HepG2 (cell line): ENCODE results near the gene GPN2. TPM values are rescaled to one million over a fixed set of nuclear protein-coding genes. Genes with fewer than 3 reads are reported as not detected.

Source experiments
- ARHGAP35 ChIP-seq: sonication (generic); formaldehyde crosslinking; IDR thresholded peaks from 2 replicates; pipeline ENCODE4 v1.9.0; 2022; ENCODE audit warnings: mild to moderate bottlenecking, inconsistent platforms, moderate library complexity, missing genetic modification reagents, borderline replicate concordance
- HDAC2 ChIP-seq: sonication (generic); formaldehyde crosslinking; IDR thresholded peaks from 2 replicates; pipeline ENCODE4 v1.4.0; 2020; ENCODE audit warnings: missing genetic modification reagents
- HHEX ChIP-seq: IDR thresholded peaks from 2 replicates; pipeline ENCODE4 v1.6.1; 2016; ENCODE audit warnings: control low read depth
- JUND ChIP-seq: sonication (generic); formaldehyde crosslinking; IDR thresholded peaks from 2 replicates; pipeline ENCODE4 v1.8.0; 2022; ENCODE audit warnings: mild to moderate bottlenecking, missing genetic modification reagents
- KDM3A ChIP-seq: IDR thresholded peaks from 2 replicates; pipeline ENCODE4 v1.6.1; 2018; ENCODE audit warnings: low read depth, missing compliant biosample characterization
- LCORL ChIP-seq, 2 experiments: fragments of 450-650 bp in 1 of 2; sonication (generic) in 1 of 2; formaldehyde crosslinking in 1 of 2; IDR thresholded peaks; 2 replicates each; pipeline versions ENCODE4 v1.5.0 to v1.6.1; 2017 to 2020; ENCODE audit warnings: antibody characterized with exemption in 1 of 2, missing genetic modification reagents in 1 of 2
- NFE2L1 ChIP-seq: sonication (generic); formaldehyde crosslinking; IDR thresholded peaks from 2 replicates; pipeline ENCODE4 v1.4.0; 2020; ENCODE audit warnings: missing genetic modification reagents, mild to moderate bottlenecking, borderline replicate concordance
- TP53 ChIP-seq: sonication (generic); formaldehyde crosslinking; conservative IDR thresholded peaks from 2 replicates; pipeline ENCODE4 v1.4.0; 2020; ENCODE audit warnings: missing genetic modification reagents
- YY1 ChIP-seq: IDR thresholded peaks from 2 replicates; pipeline ENCODE4 v1.6.1; 2011; ENCODE audit warnings: low read length, low read depth, moderate library complexity, mild to moderate bottlenecking; ENCODE audit not compliant: insufficient read depth, insufficient replicate concordance
- ZNF703 ChIP-seq: sonication (generic); formaldehyde crosslinking; IDR thresholded peaks from 2 replicates; pipeline ENCODE4 v1.5.1; 2020; ENCODE audit warnings: missing genetic modification reagents, mild to moderate bottlenecking, moderate library complexity, borderline replicate concordance
- ZNF768 ChIP-seq: sonication (generic); formaldehyde crosslinking; IDR thresholded peaks from 2 replicates; pipeline ENCODE4 v1.4.0; 2020; ENCODE audit warnings: missing genetic modification reagents
- polyA plus RNA-seq, 8 experiments: library from polyadenylated mRNA; depleted of rRNA in 3 of 8; stranded (reverse) in 7 of 8; unstranded in 1 of 8; fragments of >200 nt; fragmentation: Illumina TruSeq in 4 of 8; extraction: Trizol in 4 of 8; gene quantifications; 2 replicates each; pipeline versions ENCODE4 v1.2.1 to v1.2.3, GENCODE V29; 2011 to 2016; ENCODE audit warnings: low read depth in 4 of 8, missing spikeins in 1 of 8, mixed read lengths in 1 of 8; ENCODE audit not compliant: insufficient read depth in 1 of 8
- total RNA-seq, 5 experiments: library from RNA; depleted of rRNA; stranded (reverse); fragments of >200 nt; fragmentation: Illumina TruSeq; extraction: Trizol; gene quantifications; 2 replicates each; pipeline ENCODE4 v1.2.3, GENCODE V29; 2016; ENCODE audit warnings: low read depth in 1 of 5
- TF ChIP-seq, protein P1 (sequence below): sonication (generic); formaldehyde crosslinking; IDR thresholded peaks from 2 replicates; pipeline ENCODE4 v1.4.0; 2020; ENCODE audit warnings: mild to moderate bottlenecking, missing genetic modification reagents
- TF ChIP-seq, protein P2 (sequence below): sonication (generic); formaldehyde crosslinking; IDR thresholded peaks from 2 replicates; pipeline ENCODE4 v1.4.0; 2020; ENCODE audit warnings: missing genetic modification reagents

Gene GPN2
- total and polyA plus RNA-seq, 2 of the 13 experiments (the other 11 are each of a cell fraction or from before 2014, with no cell fraction given): 19.3 to 38.9 TPM

DNA sequence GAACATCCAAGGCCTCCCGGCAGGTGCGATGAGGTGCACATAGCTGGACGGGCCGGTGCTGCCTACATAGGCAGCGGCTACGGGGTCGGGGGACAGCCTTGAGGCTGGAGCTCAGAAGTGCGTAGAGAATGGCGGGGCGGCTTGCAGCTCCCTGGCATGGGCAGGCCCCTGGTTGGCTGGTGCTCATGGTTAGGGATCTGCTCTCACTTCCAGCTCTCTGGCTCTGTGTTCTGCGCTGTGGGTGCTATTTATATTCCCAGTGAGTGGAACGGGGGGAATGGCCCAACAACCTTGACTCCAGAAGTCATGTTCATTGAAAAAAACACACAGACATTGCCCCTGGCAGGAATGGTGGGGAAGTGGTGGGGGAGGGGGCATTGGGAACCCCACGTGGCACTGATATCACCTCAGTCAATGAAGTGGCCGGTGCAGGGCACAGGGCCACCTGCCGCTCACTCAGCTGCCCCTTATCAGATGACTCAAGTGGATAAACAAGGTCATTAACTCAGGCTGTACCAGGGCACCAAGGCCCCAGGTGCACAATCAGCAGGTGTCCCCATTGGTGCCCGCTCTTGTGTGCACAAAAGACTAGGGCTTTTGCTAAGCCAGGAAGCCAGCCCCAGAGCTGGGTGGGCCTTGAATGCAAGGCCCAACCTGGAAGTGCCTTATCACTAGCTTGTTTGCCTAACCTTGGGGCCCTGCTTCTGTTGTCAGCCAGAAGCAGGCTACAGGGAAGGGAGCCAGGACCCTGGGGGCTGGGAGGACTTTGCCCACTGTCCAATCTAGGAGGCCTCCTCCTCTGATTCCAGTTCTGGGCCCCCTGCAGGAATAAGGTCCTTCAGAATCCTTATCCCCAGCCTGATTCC, 23.9 kb upstream of the GPN2 start, which contains the start of gene NR0B2 (continued):
- TF ChIP-seq, protein P1, sequence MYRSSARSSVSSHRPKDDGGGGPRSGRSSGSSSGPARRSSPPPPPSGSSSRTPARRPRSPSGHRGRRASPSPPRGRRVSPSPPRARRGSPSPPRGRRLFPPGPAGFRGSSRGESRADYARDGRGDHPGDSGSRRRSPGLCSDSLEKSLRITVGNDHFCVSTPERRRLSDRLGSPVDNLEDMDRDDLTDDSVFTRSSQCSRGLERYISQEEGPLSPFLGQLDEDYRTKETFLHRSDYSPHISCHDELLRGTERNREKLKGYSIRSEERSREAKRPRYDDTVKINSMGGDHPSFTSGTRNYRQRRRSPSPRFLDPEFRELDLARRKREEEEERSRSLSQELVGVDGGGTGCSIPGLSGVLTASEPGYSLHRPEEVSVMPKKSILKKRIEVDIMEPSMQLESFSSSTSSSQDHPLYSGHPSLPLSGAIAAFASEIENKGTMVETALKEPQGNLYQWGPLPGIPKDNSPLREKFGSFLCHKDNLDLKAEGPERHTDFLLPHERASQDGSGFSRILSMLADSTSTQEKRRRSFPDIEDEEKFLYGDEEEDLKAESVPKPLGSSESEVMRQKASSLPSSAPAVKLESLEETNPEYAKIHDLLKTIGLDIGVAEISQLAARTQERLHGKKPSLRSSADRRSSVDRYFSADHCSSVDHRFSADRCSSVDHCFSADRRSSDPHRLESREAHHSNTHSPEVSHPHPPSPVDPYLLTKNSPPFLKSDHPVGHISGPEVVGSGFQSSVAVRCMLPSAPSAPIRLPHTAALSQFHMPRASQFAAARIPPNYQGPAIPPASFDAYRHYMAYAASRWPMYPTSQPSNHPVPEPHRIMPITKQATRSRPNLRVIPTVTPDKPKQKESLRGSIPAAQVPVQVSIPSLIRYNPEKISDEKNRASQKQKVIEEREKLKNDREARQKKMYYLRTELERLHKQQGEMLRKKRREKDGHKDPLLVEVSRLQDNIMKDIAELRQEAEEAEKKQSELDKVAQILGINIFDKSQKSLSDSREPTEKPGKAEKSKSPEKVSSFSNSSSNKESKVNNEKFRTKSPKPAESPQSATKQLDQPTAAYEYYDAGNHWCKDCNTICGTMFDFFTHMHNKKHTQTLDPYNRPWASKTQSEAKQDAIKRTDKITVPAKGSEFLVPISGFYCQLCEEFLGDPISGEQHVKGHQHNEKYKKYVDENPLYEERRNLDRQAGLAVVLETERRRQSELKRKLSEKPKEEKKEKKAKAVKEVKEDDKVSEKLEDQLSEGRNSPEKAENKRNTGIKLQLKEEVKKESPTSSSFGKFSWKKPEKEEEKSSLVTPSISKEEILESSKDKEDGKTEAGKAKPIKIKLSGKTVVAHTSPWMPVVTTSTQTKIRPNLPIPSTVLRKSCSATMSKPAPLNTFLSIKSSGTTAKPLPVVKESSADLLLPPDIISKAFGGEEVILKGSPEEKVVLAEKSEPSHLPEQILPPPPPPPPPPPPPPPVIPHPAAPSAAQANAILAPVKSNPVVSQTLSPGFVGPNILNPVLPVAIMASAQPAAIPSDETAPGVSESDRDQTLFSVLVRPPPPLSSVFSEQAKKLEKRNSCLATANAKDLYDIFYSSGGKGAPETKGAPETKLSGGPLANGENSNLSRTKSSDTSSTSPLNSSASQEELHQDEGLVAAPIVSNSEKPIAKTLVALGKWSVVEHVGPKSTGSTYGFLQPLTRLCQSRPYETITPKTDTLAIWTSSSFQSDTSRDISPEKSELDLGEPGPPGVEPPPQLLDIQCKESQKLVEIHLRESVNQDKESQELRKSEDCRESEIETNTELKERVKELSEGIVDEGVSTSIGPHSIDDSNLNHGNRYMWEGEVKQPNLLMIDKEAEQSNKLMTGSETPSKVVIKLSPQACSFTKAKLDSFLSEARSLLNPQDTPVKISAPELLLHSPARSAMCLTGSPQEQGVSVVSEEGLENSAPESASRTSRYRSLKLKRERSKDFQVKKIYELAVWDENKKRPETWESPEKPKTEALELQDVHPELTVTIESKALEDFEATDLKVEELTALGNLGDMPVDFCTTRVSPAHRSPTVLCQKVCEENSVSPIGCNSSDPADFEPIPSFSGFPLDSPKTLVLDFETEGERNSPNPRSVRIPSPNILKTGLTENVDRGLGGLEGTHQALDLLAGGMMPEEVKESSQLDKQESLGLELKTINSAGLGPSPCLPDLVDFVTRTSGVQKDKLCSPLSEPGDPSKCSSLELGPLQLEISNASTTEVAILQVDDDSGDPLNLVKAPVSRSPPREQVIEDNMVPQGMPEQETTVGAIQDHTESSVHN: peak; percentile 48; the same call in 1 of the 2 replicates
- TF ChIP-seq HDAC2 (CRISPR knock-in tag) (peak; percentile 94), YY1 (peak; percentile 69), LCORL (IDR thresholded peaks at IDR 0.05) (no peak), LCORL (CRISPR knock-in tag; IDR thresholded peaks at IDR 0.05) (peak; percentile 98), ZNF768 (CRISPR knock-in tag) (peak; percentile 79; the same call in 1 of the 2 replicates), ZNF703 (CRISPR knock-in tag) (peak; percentile 95), JUND (peak; percentile 96), TP53 (CRISPR knock-in tag) (0 out of 2 replicates have a peak, but pooled peaks have one; percentile 75), NFE2L1 (0 out of 2 replicates have a peak, but pooled peaks have one; percentile 11), KDM3A (peak; percentile 78), HHEX (CRISPR knock-in tag) (peak; percentile 78; the same call in 1 of the 2 replicates), ARHGAP35 (peak; percentile 35; the same call in 1 of the 2 replicates)
- TF ChIP-seq, protein P2, sequence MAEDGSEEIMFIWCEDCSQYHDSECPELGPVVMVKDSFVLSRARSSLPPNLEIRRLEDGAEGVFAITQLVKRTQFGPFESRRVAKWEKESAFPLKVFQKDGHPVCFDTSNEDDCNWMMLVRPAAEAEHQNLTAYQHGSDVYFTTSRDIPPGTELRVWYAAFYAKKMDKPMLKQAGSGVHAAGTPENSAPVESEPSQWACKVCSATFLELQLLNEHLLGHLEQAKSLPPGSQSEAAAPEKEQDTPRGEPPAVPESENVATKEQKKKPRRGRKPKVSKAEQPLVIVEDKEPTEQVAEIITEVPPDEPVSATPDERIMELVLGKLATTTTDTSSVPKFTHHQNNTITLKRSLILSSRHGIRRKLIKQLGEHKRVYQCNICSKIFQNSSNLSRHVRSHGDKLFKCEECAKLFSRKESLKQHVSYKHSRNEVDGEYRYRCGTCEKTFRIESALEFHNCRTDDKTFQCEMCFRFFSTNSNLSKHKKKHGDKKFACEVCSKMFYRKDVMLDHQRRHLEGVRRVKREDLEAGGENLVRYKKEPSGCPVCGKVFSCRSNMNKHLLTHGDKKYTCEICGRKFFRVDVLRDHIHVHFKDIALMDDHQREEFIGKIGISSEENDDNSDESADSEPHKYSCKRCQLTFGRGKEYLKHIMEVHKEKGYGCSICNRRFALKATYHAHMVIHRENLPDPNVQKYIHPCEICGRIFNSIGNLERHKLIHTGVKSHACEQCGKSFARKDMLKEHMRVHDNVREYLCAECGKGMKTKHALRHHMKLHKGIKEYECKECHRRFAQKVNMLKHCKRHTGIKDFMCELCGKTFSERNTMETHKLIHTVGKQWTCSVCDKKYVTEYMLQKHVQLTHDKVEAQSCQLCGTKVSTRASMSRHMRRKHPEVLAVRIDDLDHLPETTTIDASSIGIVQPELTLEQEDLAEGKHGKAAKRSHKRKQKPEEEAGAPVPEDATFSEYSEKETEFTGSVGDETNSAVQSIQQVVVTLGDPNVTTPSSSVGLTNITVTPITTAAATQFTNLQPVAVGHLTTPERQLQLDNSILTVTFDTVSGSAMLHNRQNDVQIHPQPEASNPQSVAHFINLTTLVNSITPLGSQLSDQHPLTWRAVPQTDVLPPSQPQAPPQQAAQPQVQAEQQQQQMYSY (CRISPR knock-in tag): no peak; the same call in 1 of the 2 replicates
